Dermis microvascular lymphatic vessel endothelial cell (primary cell): ENCODE measurements around the gene CENPA. TPM values are rescaled to one million over a fixed set of nuclear protein-coding genes. Genes with fewer than 3 reads are reported as not detected.
"Not testable (repeated sequence)": the region's sequence is repeated elsewhere in the genome, so short reads cannot be mapped to it uniquely, and the experiment has no call there.

Source experiments
- DNase-seq, 2 donors: peaks; one replicate each; pipeline versions ENCODE4 v3.0.0 to v3.0.0-alpha.2; 2010; ENCODE audit warnings: low read depth in 2 of 2
- total RNA-seq: library from RNA; depleted of rRNA; stranded (reverse); fragments of >200 nt; gene quantifications from 2 replicates; pipeline ENCODE4 v1.2.1, GENCODE V29; 2014

Gene CENPA
- total RNA-seq, 1 donor from 2014 or later, result 17.1 TPM

GRCh38 chr2:26786207-26787028, 562 bp downstream of the CENPA start:
- DNase-seq, result peak in 1 of 2 donors; percentile 24

- DNase-seq, result no peak
Measured at GRCh38 chr2:26792720-26793119, 6.9 kb downstream of the CENPA start.

DNA sequence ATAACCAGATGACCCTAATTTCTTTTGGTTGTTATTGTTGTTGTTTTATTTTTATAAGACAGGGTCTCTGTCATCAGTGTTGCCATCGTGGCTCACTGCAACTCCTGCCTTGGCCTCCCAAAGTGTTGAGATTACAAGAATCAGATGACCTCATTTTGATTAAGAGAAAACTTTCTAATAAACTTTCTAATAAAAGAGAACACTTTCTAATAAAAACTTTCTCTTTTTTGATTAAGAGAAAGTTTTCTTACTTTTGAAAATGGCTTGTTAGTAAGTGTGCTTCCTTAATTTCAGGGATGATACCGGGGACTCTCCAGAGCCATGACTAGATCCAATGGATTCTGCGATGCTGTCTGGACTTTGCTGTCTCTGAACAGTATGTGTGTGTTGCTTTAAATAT, 7.7 kb downstream of the CENPA start:
- no peak for DNase-seq

GRCh38 chr2:26795135-26795534, 9.3 kb downstream of the CENPA start:
- DNase-seq, result not testable (repeated sequence)

- no peak for DNase-seq
Measured at GRCh38 chr2:26801328-26801727, 15.5 kb downstream of the CENPA start.

DNA sequence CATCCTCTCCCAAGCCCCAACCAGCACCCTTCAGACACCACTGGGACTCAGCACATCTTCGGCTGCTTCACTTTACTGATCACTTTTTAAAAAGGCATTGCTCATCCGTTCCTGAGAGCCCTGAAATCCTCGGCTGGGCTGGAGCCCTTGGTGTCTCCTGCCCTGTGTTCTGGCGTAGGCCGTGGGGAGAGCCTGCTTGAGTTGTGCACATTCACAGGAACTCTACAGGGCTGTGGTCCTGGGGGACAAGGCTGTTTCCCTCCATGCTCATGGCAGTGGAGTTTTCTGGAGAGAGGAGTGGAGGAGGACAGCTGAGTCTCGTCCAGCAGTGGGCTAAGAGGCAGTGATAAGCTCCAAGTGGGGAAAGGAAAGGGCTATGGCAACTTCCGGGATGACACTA, 15.9 kb downstream of the CENPA start:
- DNase-seq, result no peak

DNA sequence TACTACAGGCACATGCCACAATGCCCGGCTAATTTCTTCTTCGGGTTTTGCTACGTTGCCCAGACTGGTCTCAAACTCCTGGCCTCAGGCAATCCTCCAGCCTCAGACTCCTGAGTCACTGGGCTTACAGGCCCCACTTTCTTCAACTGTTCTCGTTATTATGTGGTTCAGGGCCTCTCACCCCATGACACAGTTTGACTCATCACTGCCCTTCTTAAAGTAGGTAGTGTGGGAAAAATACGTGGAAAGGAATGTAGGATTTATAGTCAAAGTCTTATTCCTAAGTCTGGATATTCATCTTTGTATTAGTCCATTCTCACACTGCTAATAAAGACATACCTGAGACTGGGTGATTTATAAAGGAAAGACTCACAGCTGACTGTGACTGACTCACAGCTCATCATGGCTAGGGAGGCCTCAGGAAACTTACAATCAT, 19.4 kb downstream of the CENPA start:
- peak in 1 of 2 donors; percentile 7 for DNase-seq

- DNase-seq, result no peak
Measured at GRCh38 chr2:26807788-26808460, 22.1 kb downstream of the CENPA start.

- no peak for DNase-seq
Measured at GRCh38 chr2:26809211-26809610, 23.4 kb downstream of the CENPA start.

DNA sequence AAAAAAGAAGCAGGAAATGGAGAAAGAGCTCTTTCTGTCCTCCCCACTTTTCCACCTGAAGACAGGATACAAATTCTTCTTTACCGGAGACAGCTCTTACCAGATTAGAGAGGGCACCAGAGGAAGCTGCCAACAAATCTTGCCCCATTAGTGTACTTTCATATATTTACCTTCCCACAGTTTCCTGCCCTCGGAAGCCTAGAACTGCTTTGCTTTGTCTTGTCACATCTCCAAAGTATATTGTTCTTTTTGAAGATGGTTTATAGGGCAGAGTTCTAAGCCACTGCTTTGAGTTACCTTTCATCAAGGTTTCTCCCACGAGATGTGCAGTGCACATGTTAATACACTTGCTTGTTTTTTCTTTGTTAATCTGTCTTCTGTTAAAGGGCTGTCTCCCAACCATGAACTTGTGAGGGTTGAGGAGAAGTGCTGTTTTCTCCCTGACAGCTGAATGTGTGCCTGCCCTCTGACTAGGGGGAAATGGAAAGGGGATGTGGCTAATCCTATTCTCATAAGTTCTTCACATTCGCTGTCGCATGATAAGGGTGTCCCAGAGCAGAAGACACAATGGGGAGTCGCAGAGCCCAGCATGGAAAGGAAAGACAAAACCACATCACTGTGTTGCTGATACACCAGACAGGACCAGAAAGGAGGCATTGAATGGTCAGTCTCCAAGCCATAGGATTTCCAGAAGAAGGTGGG, 24.2 kb downstream of the CENPA start:
- DNase-seq, result no peak

GRCh38 chr2:26811261-26811660, 25.4 kb downstream of the CENPA start:
- DNase-seq, result no peak

DNA sequence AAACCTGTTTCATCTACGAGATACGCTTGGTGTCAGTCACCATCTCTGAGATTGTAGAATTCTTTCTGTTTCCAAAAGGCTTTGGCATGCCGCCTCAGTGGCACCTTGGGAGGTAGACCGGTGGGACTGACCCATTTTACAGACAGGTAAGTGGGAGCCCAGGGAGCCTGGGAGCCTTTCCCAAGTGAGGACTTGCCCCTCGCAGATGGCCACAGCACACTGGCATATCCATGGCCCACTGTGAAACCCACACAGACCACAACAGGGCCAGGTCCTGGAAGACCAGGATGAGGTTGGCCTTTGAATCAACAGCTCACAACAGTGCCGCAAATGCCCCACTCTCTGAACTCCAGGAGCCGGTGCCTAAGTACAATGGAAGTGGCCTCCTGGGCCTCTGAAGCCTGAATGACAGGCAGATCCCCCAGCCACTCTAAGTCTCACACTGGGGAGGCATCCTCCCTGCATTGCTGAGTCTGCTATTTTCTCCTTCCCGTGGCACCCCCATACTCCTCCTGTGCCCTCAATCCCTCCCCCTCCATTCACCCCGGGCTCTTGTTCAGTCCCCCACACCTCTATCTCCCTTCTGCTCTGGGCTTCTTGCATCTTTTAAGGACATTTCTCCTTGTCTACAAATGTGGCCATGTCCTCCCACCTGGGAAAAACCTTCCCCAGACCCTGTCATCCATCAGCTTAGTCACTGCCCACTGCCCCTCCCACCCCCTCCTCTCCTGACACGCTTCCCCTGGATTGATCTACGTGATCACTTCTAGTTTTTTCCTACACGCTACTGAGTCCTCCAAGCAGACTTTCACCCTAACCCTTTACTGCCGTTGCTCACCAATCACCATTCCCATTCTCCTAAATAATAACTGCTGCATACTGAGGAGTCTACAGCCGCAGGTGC, 26.2 kb downstream of the CENPA start:
- no peak for DNase-seq

DNA sequence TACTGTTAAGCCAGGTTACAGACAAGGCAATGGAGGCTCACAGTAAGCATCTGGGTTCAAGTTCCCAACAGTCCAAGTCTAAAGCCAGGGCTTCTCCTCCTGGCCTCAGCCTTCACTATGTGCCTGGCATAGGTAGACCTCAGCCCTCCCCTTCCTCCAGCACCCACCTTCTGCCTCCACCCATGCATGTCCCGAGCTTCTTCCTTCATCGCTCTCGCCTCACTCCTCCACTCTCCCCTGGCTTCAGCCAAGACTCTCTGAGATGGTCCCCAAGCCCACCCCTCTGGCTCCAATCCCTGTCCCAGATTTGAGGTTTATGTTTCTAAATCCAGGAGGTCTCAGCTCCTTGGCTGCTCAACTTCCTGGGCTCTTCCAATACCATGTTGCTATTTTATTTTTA, 26.9 kb downstream of the CENPA start:
- DNase-seq, result no peak

DNA sequence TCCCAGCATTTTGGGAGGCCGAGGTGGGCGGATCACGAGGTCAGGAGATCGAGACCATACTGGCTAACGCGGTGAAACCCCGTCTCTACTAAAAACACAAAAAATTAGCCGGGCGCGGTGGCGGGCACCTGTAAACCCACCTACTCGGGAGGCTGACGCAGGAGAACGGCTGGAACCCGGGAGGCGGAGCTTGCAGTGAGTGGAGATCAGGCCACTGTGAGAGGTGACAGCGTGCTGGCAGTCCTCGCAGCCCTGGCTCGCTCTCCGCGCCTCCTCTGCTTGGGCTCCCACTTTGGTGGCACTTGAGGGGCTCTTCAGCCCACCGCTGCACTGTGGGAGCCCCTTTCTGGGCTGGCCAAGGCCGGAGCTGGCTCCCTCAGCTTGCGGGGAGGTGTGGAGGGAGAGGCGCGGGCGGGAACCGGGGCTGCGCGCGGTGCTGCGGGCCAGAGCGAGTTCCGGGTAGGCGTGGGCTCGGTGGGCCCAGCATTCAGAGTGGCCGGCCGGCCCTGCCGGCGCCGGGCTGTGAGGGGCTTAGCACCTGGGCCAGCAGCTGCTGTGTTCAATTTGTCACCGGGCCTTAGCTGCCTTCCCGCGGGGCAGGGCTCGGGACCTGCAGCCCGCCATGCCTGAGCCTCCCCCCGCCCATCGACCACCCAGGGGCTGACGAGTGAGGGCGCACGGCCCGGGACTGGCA, 28.4 kb downstream of the CENPA start:
- not testable (repeated sequence) for DNase-seq

DNA sequence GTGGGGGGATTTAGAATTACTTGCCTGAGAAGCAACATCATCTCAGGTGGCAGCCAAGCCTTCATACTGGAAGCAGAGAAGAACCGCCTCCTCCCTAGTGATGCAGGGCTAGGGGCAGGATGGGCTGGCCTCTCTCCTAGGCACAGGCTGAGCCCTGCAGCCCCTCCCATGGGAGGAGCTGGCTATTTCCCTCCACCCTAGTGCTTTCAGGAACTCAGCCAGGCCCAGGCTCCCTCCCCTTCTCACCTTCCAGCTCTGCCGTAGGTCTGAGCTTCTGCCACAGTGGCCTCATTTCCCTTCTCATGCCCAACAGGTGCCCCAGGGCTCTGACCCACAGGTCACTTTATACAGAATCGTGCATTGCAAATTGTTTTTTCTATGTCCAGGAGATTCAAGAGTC, 31.0 kb downstream of the CENPA start:
- DNase-seq, result no peak

GRCh38 chr2:26818255-26818654, 32.4 kb downstream of the CENPA start:
- DNase-seq, result no peak

DNA sequence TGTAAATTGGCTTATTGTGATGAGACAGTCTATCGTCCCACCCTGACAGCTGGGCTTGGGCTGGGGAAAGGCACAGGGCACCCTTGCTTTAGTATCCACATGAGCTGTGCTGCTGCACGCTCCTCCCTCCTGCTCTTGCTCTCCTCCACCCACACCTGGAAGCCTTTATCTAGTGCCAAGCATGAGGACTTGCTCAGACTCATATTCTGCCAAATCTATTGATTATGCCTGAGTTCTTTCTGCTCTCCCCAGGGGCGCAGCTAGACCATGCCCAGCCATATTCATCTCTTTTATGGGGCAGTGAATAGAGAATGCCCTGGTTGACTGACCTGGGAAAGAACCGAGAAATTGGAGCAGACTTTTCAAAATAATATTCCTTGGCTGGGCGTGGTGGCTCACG, 33.1 kb downstream of the CENPA start:
- DNase-seq, result no peak

- DNase-seq, result no peak
Measured at GRCh38 chr2:26820932-26821331, 35.1 kb downstream of the CENPA start.

DNA sequence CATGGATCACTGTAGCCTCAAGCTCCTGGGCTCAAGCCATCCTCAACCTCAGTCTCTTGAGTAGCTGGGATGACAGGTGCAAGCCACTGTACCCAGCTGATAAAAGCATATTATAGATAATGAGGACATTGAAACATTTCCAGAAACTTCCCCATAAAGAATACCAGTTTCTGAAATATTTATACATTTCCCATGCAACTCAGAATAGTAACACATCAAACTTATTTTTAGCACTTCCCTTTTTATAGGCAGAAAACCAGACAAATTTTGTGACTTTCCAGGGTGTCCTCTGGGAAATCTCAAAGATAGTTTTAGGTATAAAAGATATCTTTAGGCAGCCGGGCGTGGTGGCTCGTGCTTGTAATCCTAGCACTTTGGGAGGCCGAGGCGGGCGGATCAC, 37.0 kb downstream of the CENPA start:
- DNase-seq, result no peak

GRCh38 chr2:26838121-26838906, 52.5 kb downstream of the CENPA start:
- DNase-seq, result peak in 1 of 2 donors; percentile 34
